Fibroblast of the conjunctiva (primary cell): ENCODE measurements around the gene GRM6.

Experiments
- DNase-seq: peaks from one replicate; pipeline ENCODE4 v3.0.0-alpha.2; 2010; ENCODE audit warnings: low read depth

Gene GRM6

GRCh38 chr5:178994580-178995340, at the start of gene GRM6:
Gene GRM6, minus strand, starts transcription at chr5:178995320. Its CDS starts 376 bp downstream, at chr5:178994944.
- DNase-seq = no peak

- DNase-seq = no peak
Measured at GRCh38 chr5:179044765-179045164, 49.6 kb upstream of the GRM6 start.

GRCh38 chr5:179033004-179033580, 38.0 kb upstream of the GRM6 start:
- no peak for DNase-seq

GRCh38 chr5:179023528-179024189, 28.5 kb upstream of the GRM6 start, which contains the start of gene ZNF879:
Gene ZNF879, plus strand, starts transcription at chr5:179023804. Its CDS starts 1,201 bp downstream, at chr5:179025005.
- peak; percentile 92 for DNase-seq

GRCh38 chr5:179008667-179009066, 13.5 kb upstream of the GRM6 start:
- no peak for DNase-seq

GRCh38 chr5:179006564-179006963, 11.4 kb upstream of the GRM6 start:
- DNase-seq = no peak

GRCh38 chr5:178998441-178998840, 3.3 kb upstream of the GRM6 start:
- DNase-seq = no peak

- DNase-seq = no peak
Measured at GRCh38 chr5:178997191-178997590, 2.1 kb upstream of the GRM6 start.

GRCh38 chr5:178996156-178996555, 1.0 kb upstream of the GRM6 start:
- DNase-seq = no peak

- DNase-seq = no peak
Measured at GRCh38 chr5:178995341-178995690, 196 bp upstream of the GRM6 start.

GRCh38 chr5:178993955-178994579, 1.1 kb downstream of the GRM6 start:
- DNase-seq = no peak

GRCh38 chr5:178993236-178993765, 1.8 kb downstream of the GRM6 start:
- no peak for DNase-seq

- no peak for DNase-seq
Measured at GRCh38 chr5:178992291-178992895, 2.7 kb downstream of the GRM6 start.

- DNase-seq = no peak
Measured at GRCh38 chr5:178991190-178992145, 3.7 kb downstream of the GRM6 start.

GRCh38 chr5:178990491-178990890, 4.6 kb downstream of the GRM6 start:
- no peak for DNase-seq

GRCh38 chr5:178989311-178989710, 5.8 kb downstream of the GRM6 start:
- DNase-seq = no peak

- DNase-seq = no peak
Measured at GRCh38 chr5:178988436-178989220, 6.5 kb downstream of the GRM6 start.

GRCh38 chr5:178986326-178986960, 8.7 kb downstream of the GRM6 start:
- DNase-seq = no peak
